ENCODE data around the gene MNT.

Gene MNT

GRCh38 chr17:2386400-2387085, 14.3 kb downstream of the MNT start:
- TF ChIP-seq, protein P1, sequence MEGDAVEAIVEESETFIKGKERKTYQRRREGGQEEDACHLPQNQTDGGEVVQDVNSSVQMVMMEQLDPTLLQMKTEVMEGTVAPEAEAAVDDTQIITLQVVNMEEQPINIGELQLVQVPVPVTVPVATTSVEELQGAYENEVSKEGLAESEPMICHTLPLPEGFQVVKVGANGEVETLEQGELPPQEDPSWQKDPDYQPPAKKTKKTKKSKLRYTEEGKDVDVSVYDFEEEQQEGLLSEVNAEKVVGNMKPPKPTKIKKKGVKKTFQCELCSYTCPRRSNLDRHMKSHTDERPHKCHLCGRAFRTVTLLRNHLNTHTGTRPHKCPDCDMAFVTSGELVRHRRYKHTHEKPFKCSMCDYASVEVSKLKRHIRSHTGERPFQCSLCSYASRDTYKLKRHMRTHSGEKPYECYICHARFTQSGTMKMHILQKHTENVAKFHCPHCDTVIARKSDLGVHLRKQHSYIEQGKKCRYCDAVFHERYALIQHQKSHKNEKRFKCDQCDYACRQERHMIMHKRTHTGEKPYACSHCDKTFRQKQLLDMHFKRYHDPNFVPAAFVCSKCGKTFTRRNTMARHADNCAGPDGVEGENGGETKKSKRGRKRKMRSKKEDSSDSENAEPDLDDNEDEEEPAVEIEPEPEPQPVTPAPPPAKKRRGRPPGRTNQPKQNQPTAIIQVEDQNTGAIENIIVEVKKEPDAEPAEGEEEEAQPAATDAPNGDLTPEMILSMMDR (IDR thresholded peaks at IDR 0.05): no peak

DNA sequence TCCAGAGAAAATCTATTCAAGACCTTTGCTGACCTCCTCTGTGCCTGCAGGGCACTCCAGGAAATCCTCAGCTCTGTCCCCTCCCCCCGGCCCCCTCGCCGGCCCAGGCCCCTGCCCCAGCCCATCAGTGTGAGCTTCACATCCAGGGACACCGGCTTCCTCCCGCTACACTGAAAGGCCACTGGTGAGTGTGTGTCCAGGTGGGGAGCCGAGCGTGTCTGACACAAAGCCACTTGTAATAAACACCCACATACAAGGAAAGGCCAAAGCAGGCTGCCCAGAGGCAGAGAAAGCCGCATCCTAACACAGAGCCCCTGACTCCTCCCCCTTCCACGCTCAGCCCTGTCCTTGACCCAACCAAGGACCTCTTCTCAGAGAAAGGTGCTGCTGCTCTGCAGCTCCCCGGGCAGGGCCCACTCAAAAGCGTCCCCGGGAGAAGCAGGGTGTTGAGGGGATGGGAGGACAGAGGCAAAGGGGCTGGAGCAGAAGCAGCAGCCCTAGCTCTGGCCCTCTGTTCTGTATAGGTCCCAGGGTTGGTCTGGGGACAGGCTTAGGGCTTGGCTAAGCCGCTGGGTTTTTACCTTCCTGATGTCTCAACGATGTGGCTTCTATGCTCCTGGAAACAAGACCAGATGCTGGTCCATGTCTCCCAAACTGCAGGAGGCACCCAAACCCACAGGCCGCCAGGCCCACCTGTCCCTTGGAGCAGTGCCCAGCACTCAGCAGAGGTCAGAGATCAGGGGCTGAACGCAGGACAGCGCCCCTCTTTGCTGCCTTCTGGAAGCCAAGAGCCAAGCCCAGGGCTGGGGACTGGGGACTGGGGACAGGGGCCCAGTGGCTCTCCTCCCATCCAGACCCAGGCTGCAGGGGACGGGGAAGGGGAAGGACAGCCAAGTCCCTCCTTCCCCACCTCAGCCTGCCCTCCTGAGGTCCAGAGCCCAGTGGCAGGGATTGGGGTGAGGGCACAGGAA, 15.3 kb downstream of the MNT start:
- TF ChIP-seq, protein P1 (IDR thresholded peaks at IDR 0.05): no peak

DNA sequence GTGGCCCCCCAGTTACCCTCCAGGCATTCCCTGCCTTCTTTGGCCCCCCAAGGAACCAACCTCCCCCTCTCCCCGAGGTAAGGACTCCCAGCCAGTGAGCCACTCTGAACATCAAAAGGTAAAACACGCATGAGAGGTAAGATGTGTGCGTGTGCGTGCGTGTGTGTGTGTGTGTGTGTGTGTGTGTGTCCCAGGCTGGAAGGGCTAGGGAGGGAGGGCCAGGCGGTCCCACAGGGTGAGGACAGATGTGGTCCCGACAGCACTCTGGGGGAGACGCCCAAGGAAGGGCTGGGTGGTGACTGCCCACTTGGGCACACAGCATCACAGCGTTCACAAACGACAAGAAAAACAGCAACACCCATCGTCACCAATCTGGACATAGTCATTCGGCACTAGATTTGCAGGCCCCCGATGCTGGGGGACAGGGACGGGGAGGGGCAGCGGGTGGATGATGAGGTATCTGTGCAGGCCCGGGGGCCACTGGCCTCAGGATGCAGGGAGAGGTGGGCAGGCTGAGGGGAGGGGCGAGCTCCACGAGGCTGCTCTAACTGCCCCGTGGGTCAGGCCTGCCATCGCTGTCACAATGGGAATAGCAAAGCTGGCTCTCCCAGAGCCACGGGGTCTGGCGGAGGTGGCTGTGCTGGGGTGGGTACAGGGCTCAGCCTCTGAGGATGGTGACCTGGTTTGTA, 16.3 kb downstream of the MNT start:
- TF ChIP-seq, protein P1 (IDR thresholded peaks at IDR 0.05): no peak

DNA sequence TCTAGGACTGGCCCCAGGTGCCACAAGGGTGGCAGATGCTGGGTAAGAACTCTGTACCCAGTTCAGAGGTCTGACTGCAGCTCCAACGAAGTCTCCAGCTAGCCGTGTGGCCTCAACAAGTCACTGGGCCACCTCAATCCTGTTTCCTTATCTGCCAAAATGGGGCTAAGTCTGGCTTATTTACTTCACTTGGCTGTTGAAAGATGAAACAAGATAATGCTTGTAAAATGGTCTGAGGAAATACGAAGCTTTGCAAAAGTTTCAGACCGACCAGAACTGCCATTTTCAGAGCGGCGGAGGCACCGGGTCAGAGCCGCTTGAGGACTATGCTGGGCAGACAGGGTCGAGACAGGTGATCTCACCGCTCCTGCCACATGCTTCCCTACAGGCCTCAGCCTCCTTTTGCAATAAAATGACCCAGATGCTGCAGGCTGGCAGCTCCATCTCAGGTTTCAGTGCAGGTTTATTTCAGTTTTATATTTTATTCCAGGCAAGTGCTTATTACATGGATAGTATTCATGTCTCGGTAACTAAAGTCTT, 17.2 kb downstream of the MNT start:
- TF ChIP-seq, protein P1 (IDR thresholded peaks at IDR 0.05): no peak

GRCh38 chr17:2380950-2381649, 19.8 kb downstream of the MNT start:
- TF ChIP-seq, protein P1 (IDR thresholded peaks at IDR 0.05): no peak

- TF ChIP-seq, protein P1 (IDR thresholded peaks at IDR 0.05): no peak
Measured at GRCh38 chr17:2380226-2380922, 20.5 kb downstream of the MNT start.

Data from LNCAP (cell line).